ENCODE measurements around the gene PLPPR2. TPM values are rescaled to one million over a fixed set of nuclear protein-coding genes. Genes with fewer than 3 reads are reported as not detected.
"Not testable (repeated sequence)": the region's sequence is repeated elsewhere in the genome, so short reads cannot be mapped to it uniquely, and the experiment has no call there.

Gene PLPPR2
- total RNA-seq, 2 experiments from 2014 or later: 1.1 TPM

GRCh38 chr19:11330127-11330526 is 25.1 kb upstream of the PLPPR2 start:
- Mint-ChIP-seq H3K4me3 (no peak overlapping the region), H3K9me3 (ENCODE audit: insufficient read depth) (no peaks in the 10 kb centered on the region), H3K27ac (no peak overlapping the region), H3K4me1 (ENCODE audit: low read depth) (no peaks in the 10 kb centered on the region), H3K27me3 (ENCODE audit: low read depth) (no peaks in the 10 kb centered on the region), H3K36me3 (ENCODE audit: low read depth) (peaks cover 10% of the 10 kb centered on the region)
- ChIA-PET POLR2A (no interaction called here), CTCF (no interaction called here)
- ATAC-seq: no peak
- DNase-seq: no peak

- Mint-ChIP-seq H3K27me3 (ENCODE audit: low read depth) (no peaks in the 10 kb centered on the region), H3K27ac (no peak overlapping the region), H3K4me1 (ENCODE audit: low read depth) (no peaks in the 10 kb centered on the region), H3K9me3 (ENCODE audit: insufficient read depth) (no peaks in the 10 kb centered on the region), H3K4me3 (no peak overlapping the region), H3K36me3 (ENCODE audit: low read depth) (peaks cover 21% of the 10 kb centered on the region)
- POLR2A ChIA-PET: interaction anchor here (0.8 to 1.0 kb wide), 2 partner anchors 8 to 9 kb away, joined by 3 read pairs; partner anchors contain the start of gene RAB3D
- ATAC-seq: no peak
- CTCF ChIA-PET: interaction anchor here (0.8 to 1.5 kb wide), 3 partner anchors 22 to 51 kb away, joined by 3 to 4 read pairs (median 3); no protein-coding TSS in a partner anchor
- DNase-seq: no peak
Observed at GRCh38 chr19:11331502-11331901, 23.7 kb upstream of the PLPPR2 start.

- POLR2A ChIA-PET: no interaction called here
- DNase-seq: no peak
Observed at GRCh38 chr19:11332822-11333221, 22.4 kb upstream of the PLPPR2 start.

GRCh38 chr19:11333838-11334237 is 21.4 kb upstream of the PLPPR2 start:
- H3K27me3 Mint-ChIP-seq (ENCODE audit: low read depth); H3K4me3 Mint-ChIP-seq; H3K9me3 Mint-ChIP-seq (ENCODE audit: insufficient read depth); H3K27ac Mint-ChIP-seq; CTCF ChIA-PET; ATAC-seq; DNase-seq; POLR2A ChIA-PET: not testable (repeated sequence)
- Mint-ChIP-seq H3K36me3 (ENCODE audit: low read depth) (peaks cover 25% of the 10 kb centered on the region), H3K4me1 (ENCODE audit: low read depth) (peaks cover 19% of the 10 kb centered on the region)

More at GRCh38 chr19:11332822-11333221, 22.4 kb upstream of the PLPPR2 start:
- Mint-ChIP-seq H3K36me3 (ENCODE audit: low read depth) (peaks cover 25% of the 10 kb centered on the region), H3K4me3 (no peak overlapping the region), H3K9me3 (ENCODE audit: insufficient read depth) (no peaks in the 10 kb centered on the region), H3K27ac (no peak overlapping the region), H3K27me3 (ENCODE audit: low read depth) (no peaks in the 10 kb centered on the region), H3K4me1 (ENCODE audit: low read depth) (peaks cover 11% of the 10 kb centered on the region)
- CTCF ChIA-PET: interaction anchor here (1.5 kb wide), 1 partner anchor 23 kb away, joined by 4 read pairs; no protein-coding TSS in a partner anchor
- no peak for ATAC-seq

GRCh38 chr19:11335449-11336146 is 19.6 kb upstream of the PLPPR2 start:
- no peak for DNase-seq
- Mint-ChIP-seq H3K4me1 (ENCODE audit: low read depth) (peaks cover 28% of the 10 kb centered on the region), H3K27ac (no peak overlapping the region), H3K27me3 (ENCODE audit: low read depth) (no peaks in the 10 kb centered on the region), H3K36me3 (ENCODE audit: low read depth) (peaks cover 25% of the 10 kb centered on the region), H3K9me3 (ENCODE audit: insufficient read depth) (no peaks in the 10 kb centered on the region), H3K4me3 (no peak overlapping the region)
- ChIA-PET POLR2A (interaction anchor here (1.4 kb wide), 1 partner anchor 11 kb away, joined by 3 read pairs; no protein-coding TSS in a partner anchor), CTCF (no interaction called here)
- no peak for ATAC-seq

GRCh38 chr19:11337080-11337479 is 18.2 kb upstream of the PLPPR2 start:
- Mint-ChIP-seq H3K27me3 (ENCODE audit: low read depth) (no peaks in the 10 kb centered on the region), H3K4me1 (ENCODE audit: low read depth) (peaks cover 28% of the 10 kb centered on the region), H3K9me3 (ENCODE audit: insufficient read depth) (no peaks in the 10 kb centered on the region), H3K4me3 (peak overlapping the region; percentile 36), H3K36me3 (ENCODE audit: low read depth) (peaks cover 28% of the 10 kb centered on the region), H3K27ac (peak overlapping the region; percentile 56)
- POLR2A ChIA-PET: interaction anchor here (0.6 to 1.4 kb wide), 2 partner anchors 12 to 35 kb away, joined by 3 read pairs; no protein-coding TSS in a partner anchor
- ATAC-seq (no peak), DNase-seq (peak; percentile 40)
- CTCF ChIA-PET: interaction anchor here (1.1 to 1.4 kb wide), 3 partner anchors 10 to 44 kb away, joined by 3 to 5 read pairs (median 4); no protein-coding TSS in a partner anchor

GRCh38 chr19:11338121-11338520 is 17.1 kb upstream of the PLPPR2 start:
- Mint-ChIP-seq H3K9me3 (ENCODE audit: insufficient read depth) (no peaks in the 10 kb centered on the region), H3K4me3 (no peak overlapping the region)

GRCh38 chr19:11338569-11339253 is 16.5 kb upstream of the PLPPR2 start:
- Mint-ChIP-seq H3K4me1 (ENCODE audit: low read depth) (peaks cover 28% of the 10 kb centered on the region), H3K27ac (no peak overlapping the region), H3K36me3 (ENCODE audit: low read depth) (peaks cover 28% of the 10 kb centered on the region), H3K27me3 (ENCODE audit: low read depth) (no peaks in the 10 kb centered on the region), H3K4me3 (peak overlapping the region; percentile 73), H3K9me3 (ENCODE audit: insufficient read depth) (no peaks in the 10 kb centered on the region)
- DNase-seq (no peak), ATAC-seq (no peak)
- ChIA-PET CTCF (interaction anchor here (1.5 kb wide), 1 partner anchor 42 kb away, joined by 6 read pairs; no protein-coding TSS in a partner anchor), POLR2A (interaction anchor here (0.9 to 1.0 kb wide), 2 partner anchors 15 to 16 kb away, joined by 3 read pairs; no protein-coding TSS in a partner anchor)

More at GRCh38 chr19:11338121-11338520, 17.1 kb upstream of the PLPPR2 start:
- Mint-ChIP-seq H3K27ac (peak overlapping the region; percentile 39), H3K4me1 (ENCODE audit: low read depth) (peaks cover 28% of the 10 kb centered on the region), H3K36me3 (ENCODE audit: low read depth) (peaks cover 28% of the 10 kb centered on the region), H3K27me3 (ENCODE audit: low read depth) (no peaks in the 10 kb centered on the region)
- DNase-seq (no peak), ATAC-seq (no peak)
- POLR2A ChIA-PET: interaction anchor here (0.9 kb wide), 1 partner anchor 15 kb away, joined by 3 read pairs; no protein-coding TSS in a partner anchor
- CTCF ChIA-PET: interaction anchor here (1.4 kb wide), 1 partner anchor 9 kb away, joined by 4 read pairs; no protein-coding TSS in a partner anchor

GRCh38 chr19:11339254-11340098 is 15.8 kb upstream of the PLPPR2 start, which contains the start of gene RAB3D:
RAB3D (minus strand) TSS chr19:11339657; CDS start chr19:11337399, 2,258 bp downstream.
- DNase-seq (peak; percentile 89), ATAC-seq (peak; percentile 92)
- peaks cover 31% of the 10 kb centered on the region for H3K4me1 Mint-ChIP-seq (ENCODE audit: low read depth)
- CTCF ChIA-PET: interaction anchor here (0.9 to 1.5 kb wide), 5 partner anchors 15 to 143 kb away, joined by 3 to 6 read pairs (median 4); no protein-coding TSS in a partner anchor
- peaks cover 25% of the 10 kb centered on the region for H3K36me3 Mint-ChIP-seq (ENCODE audit: low read depth)
- no peaks in the 10 kb centered on the region for H3K9me3 Mint-ChIP-seq (ENCODE audit: insufficient read depth)
- H3K4me3 Mint-ChIP-seq: peak within 1 kb of the TSS; percentile 73
- POLR2A ChIA-PET: interaction anchor here (0.6 to 1.2 kb wide), 5 partner anchors 8 to 42 kb away, joined by 3 to 7 read pairs (median 3); partner anchors contain the start of gene SWSAP1
- no peaks in the 10 kb centered on the region for H3K27me3 Mint-ChIP-seq (ENCODE audit: low read depth)
- H3K27ac Mint-ChIP-seq: no peak within 1 kb of the TSS

GRCh38 chr19:11340099-11340467 is 15.1 kb upstream of the PLPPR2 start:
- H3K27me3 Mint-ChIP-seq (ENCODE audit: low read depth); H3K27ac Mint-ChIP-seq; H3K9me3 Mint-ChIP-seq (ENCODE audit: insufficient read depth); ATAC-seq; DNase-seq: not testable (repeated sequence)
- ChIA-PET POLR2A (interaction anchor here (0.6 to 1.2 kb wide), 4 partner anchors 9 to 41 kb away, joined by 3 to 7 read pairs (median 4); partner anchors contain the start of gene SWSAP1), CTCF (interaction anchor here (0.9 to 1.5 kb wide), 5 partner anchors 16 to 142 kb away, joined by 3 to 6 read pairs (median 4); no protein-coding TSS in a partner anchor)
- H3K4me3 Mint-ChIP-seq: peak overlapping the region; percentile 61
- H3K4me1 Mint-ChIP-seq (ENCODE audit: low read depth): peaks cover 32% of the 10 kb centered on the region
- H3K36me3 Mint-ChIP-seq (ENCODE audit: low read depth): peaks cover 22% of the 10 kb centered on the region

- CTCF ChIA-PET: no interaction called here
- ATAC-seq (no peak), DNase-seq (no peak)
- Mint-ChIP-seq H3K9me3 (ENCODE audit: insufficient read depth) (no peaks in the 10 kb centered on the region), H3K27me3 (ENCODE audit: low read depth) (no peaks in the 10 kb centered on the region), H3K4me3 (no peak overlapping the region), H3K36me3 (ENCODE audit: low read depth) (peaks cover 6% of the 10 kb centered on the region), H3K27ac (no peak overlapping the region), H3K4me1 (ENCODE audit: low read depth) (peaks cover 46% of the 10 kb centered on the region)
- POLR2A ChIA-PET: interaction anchor here (0.6 kb wide), 1 partner anchor 23 kb away, joined by 3 read pairs; no protein-coding TSS in a partner anchor
Observed at GRCh38 chr19:11342429-11342828, 12.8 kb upstream of the PLPPR2 start.

Data from activated CD8-positive, alpha-beta T cell treated with anti-CD3 and anti-CD28 coated beads, Interleukin-2, amount 10 ng/mL, durations not matched to agents 7 days and 5 days (primary cell).